Measurements from ENCODE around the gene HSPB8. TPM values are rescaled to one million over a fixed set of nuclear protein-coding genes. Genes with fewer than 3 reads are reported as not detected.

The HSPB8 gene
- total RNA-seq, 1 donor from 2014 or later: 54.6 TPM

GRCh38 chr12:119130523-119130922, 48.2 kb upstream of the HSPB8 start:
- Mint-ChIP-seq H3K27me3 (ENCODE audit: low read depth, unreplicated experiment) (peaks cover 12% of the 10 kb centered on the region), H3K4me1 (ENCODE audit: low read depth, unreplicated experiment) (no peaks in the 10 kb centered on the region), H3K4me3 (ENCODE audit: unreplicated experiment) (no peak overlapping the region), H3K36me3 (ENCODE audit: low read depth, unreplicated experiment) (no peaks in the 10 kb centered on the region), H3K27ac (ENCODE audit: unreplicated experiment) (no peak overlapping the region), H3K9me3 (ENCODE audit: unreplicated experiment) (peaks cover 2% of the 10 kb centered on the region)
- no peak for FAIRE-seq
- no peak overlapping the region for H3K9ac ChIP-seq (ENCODE audit: low read length)
- H3K4me2 ChIP-seq (ENCODE audit: low read length): no peak overlapping the region
- no peak for DNase-seq (ENCODE audit: low read depth)
- no peaks in the 10 kb centered on the region for H4K20me1 ChIP-seq (ENCODE audit: insufficient read depth, low read length)
- no peak overlapping the region for H3K27ac ChIP-seq (ENCODE audit: low read depth, low read length)
- H3K4me1 ChIP-seq (ENCODE audit: insufficient read depth, low read length): no peaks in the 10 kb centered on the region
- no peaks in the 10 kb centered on the region for H3K36me3 ChIP-seq (ENCODE audit: insufficient read depth, low read length)
- TF ChIP-seq CTCF (IDR thresholded peaks at IDR 0.05; ENCODE audit: insufficient read depth, low read depth, low read length) (no peak), EZH2 (IDR thresholded peaks at IDR 0.05; ENCODE audit: insufficient read depth, low read length) (no peak)
- peaks cover 9% of the 10 kb centered on the region for H3K9me3 ChIP-seq (ENCODE audit: insufficient read depth, low read depth, low read length)
- H3K79me2 ChIP-seq (ENCODE audit: insufficient read depth, low read length): no peaks in the 10 kb centered on the region
- H3K27me3 ChIP-seq (ENCODE audit: insufficient read depth, low read length): no peaks in the 10 kb centered on the region
- no peak overlapping the region for H3K4me3 ChIP-seq (ENCODE audit: insufficient read depth, low read depth, low read length)
- H2AFZ ChIP-seq (ENCODE audit: low read depth, low read length): no peak overlapping the region

- H2AFZ ChIP-seq (ENCODE audit: low read depth, low read length): no peak overlapping the region
- TF ChIP-seq EZH2 (IDR thresholded peaks at IDR 0.05; ENCODE audit: insufficient read depth, low read length) (no peak), CTCF (IDR thresholded peaks at IDR 0.05; ENCODE audit: insufficient read depth, low read depth, low read length) (no peak)
- DNase-seq (ENCODE audit: low read depth): no peak
- Mint-ChIP-seq H3K36me3 (ENCODE audit: low read depth, unreplicated experiment) (no peaks in the 10 kb centered on the region), H3K27me3 (ENCODE audit: low read depth, unreplicated experiment) (peaks cover 8% of the 10 kb centered on the region), H3K4me1 (ENCODE audit: low read depth, unreplicated experiment) (no peaks in the 10 kb centered on the region), H3K4me3 (ENCODE audit: unreplicated experiment) (no peak overlapping the region), H3K27ac (ENCODE audit: unreplicated experiment) (no peak overlapping the region), H3K9me3 (ENCODE audit: unreplicated experiment) (peaks cover 3% of the 10 kb centered on the region)
- no peaks in the 10 kb centered on the region for H4K20me1 ChIP-seq (ENCODE audit: insufficient read depth, low read length)
- H3K9ac ChIP-seq (ENCODE audit: low read length): no peak overlapping the region
- peaks cover 9% of the 10 kb centered on the region for H3K9me3 ChIP-seq (ENCODE audit: insufficient read depth, low read depth, low read length)
- H3K4me2 ChIP-seq (ENCODE audit: low read length): no peak overlapping the region
- no peaks in the 10 kb centered on the region for H3K27me3 ChIP-seq (ENCODE audit: insufficient read depth, low read length)
- no peaks in the 10 kb centered on the region for H3K79me2 ChIP-seq (ENCODE audit: insufficient read depth, low read length)
- no peaks in the 10 kb centered on the region for H3K36me3 ChIP-seq (ENCODE audit: insufficient read depth, low read length)
- no peak overlapping the region for H3K4me3 ChIP-seq (ENCODE audit: insufficient read depth, low read depth, low read length)
- H3K4me1 ChIP-seq (ENCODE audit: insufficient read depth, low read length): no peaks in the 10 kb centered on the region
- FAIRE-seq: no peak
- H3K27ac ChIP-seq (ENCODE audit: low read depth, low read length): no peak overlapping the region
Observed at GRCh38 chr12:119134284-119135072, 44.3 kb upstream of the HSPB8 start.

DNA sequence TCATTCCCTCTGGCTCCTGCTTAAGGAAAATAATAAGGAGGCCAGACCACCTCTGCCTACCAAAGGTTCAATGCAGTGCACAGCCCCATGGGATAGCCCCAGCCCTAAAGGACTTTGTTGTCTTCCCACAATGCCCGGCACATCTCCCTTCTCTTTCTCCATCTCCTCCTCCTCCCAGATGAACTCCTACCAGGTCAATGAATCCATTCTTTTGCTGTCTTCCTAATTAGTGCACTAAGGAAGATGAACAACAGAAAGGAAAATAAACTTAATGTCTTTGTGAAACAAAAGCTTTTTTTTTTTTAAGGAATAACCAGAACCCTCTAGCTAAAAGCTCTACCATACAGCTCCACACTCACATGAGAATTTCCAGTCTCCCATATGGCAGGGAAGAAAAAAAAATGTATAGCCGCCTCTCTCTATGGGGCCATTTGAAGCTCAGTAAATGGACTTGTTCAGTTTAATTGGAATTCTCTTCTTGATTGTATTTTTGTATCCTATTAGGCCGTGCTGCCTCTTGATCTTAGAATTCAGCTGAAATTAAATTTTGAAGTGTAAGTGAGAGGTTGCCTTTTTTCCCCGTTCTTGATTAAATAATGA, 41.8 kb upstream of the HSPB8 start:
- Histone ChIP-seq H3K36me3 (ENCODE audit: insufficient read depth, low read length) (no peaks in the 10 kb centered on the region), H3K9me3 (ENCODE audit: insufficient read depth, low read depth, low read length) (peaks cover 7% of the 10 kb centered on the region), H3K4me1 (ENCODE audit: insufficient read depth, low read length) (no peaks in the 10 kb centered on the region), H2AFZ (ENCODE audit: low read depth, low read length) (no peak overlapping the region), H4K20me1 (ENCODE audit: insufficient read depth, low read length) (no peaks in the 10 kb centered on the region), H3K27ac (ENCODE audit: low read depth, low read length) (no peak overlapping the region), H3K79me2 (ENCODE audit: insufficient read depth, low read length) (no peaks in the 10 kb centered on the region), H3K9ac (ENCODE audit: low read length) (no peak overlapping the region), H3K27me3 (ENCODE audit: insufficient read depth, low read length) (no peaks in the 10 kb centered on the region), H3K4me3 (ENCODE audit: insufficient read depth, low read depth, low read length) (no peak overlapping the region), H3K4me2 (ENCODE audit: low read length) (no peak overlapping the region)
- Mint-ChIP-seq H3K4me3 (ENCODE audit: unreplicated experiment) (no peak overlapping the region), H3K9me3 (ENCODE audit: unreplicated experiment) (peaks cover 2% of the 10 kb centered on the region), H3K4me1 (ENCODE audit: low read depth, unreplicated experiment) (no peaks in the 10 kb centered on the region), H3K36me3 (ENCODE audit: low read depth, unreplicated experiment) (no peaks in the 10 kb centered on the region), H3K27ac (ENCODE audit: unreplicated experiment) (no peak overlapping the region), H3K27me3 (ENCODE audit: low read depth, unreplicated experiment) (peaks cover 7% of the 10 kb centered on the region)
- no peak for DNase-seq (ENCODE audit: low read depth)
- no peak for FAIRE-seq
- TF ChIP-seq CTCF (IDR thresholded peaks at IDR 0.05; ENCODE audit: insufficient read depth, low read depth, low read length) (no peak), EZH2 (IDR thresholded peaks at IDR 0.05; ENCODE audit: insufficient read depth, low read length) (no peak)
